Common myeloid progenitor, CD34-positive (primary cell): ENCODE data around the gene SUSD6.
"Not testable (repeated sequence)": the region's sequence is repeated elsewhere in the genome, so short reads cannot be mapped to it uniquely, and the experiment has no call there.

Experiments
- CTCF ChIA-PET: fragments of 350-600 bp; sonication (Branson Sonifier 250); formaldehyde crosslinking; loops from one replicate; lab custom pipeline; 2021; ENCODE audit warnings: antibody characterized with exemption; lab: Charles Lee
- POLR2A ChIA-PET: fragments of 350-600 bp; sonication (Branson Sonifier 250); formaldehyde crosslinking; loops from one replicate; lab custom pipeline; 2021; ENCODE audit warnings: antibody characterized with exemption; lab: Charles Lee
- DNase-seq, 3 donors: peaks; one replicate each; pipeline versions ENCODE4 v3.0.0 to v3.0.0-alpha.2; 2013
- H3K27ac ChIP-seq, 2 experiments: 1 replicate in 1 of 2; 2 replicates in 1 of 2; pipeline ENCODE4 v1.7.0; 2013; ENCODE audit warnings: inconsistent platforms in 2 of 2, low read length in 2 of 2, mild to moderate bottlenecking in 2 of 2, low read depth in 1 of 2, moderate library complexity in 1 of 2; ENCODE audit not compliant: severe bottlenecking in 2 of 2, insufficient read depth in 1 of 2, poor library complexity in 1 of 2
- H3K27me3 ChIP-seq, 5 experiments: replicated peaks in 2 of 5; 1 replicate in 3 of 5; 2 replicates in 2 of 5; pipeline versions ENCODE4 v1.6.1 to v1.7.0; 2013; ENCODE audit warnings: low read length in 4 of 5, mild to moderate bottlenecking in 2 of 5, moderate library complexity in 2 of 5, inconsistent platforms in 1 of 5; ENCODE audit not compliant: insufficient read depth in 5 of 5, control insufficient read depth in 4 of 5
- H3K36me3 ChIP-seq, 4 experiments: 1 replicate in 2 of 4; 2 replicates in 2 of 4; pipeline versions ENCODE4 v1.6.1 to v1.7.0; 2013; ENCODE audit warnings: low read length in 3 of 4, control low read depth in 1 of 4, mild to moderate bottlenecking in 1 of 4; ENCODE audit not compliant: control insufficient read depth in 4 of 4, insufficient read depth in 4 of 4
- H3K4me1 ChIP-seq, 4 experiments: 1 replicate in 3 of 4; 2 replicates in 1 of 4; pipeline versions ENCODE4 v1.6.1 to v1.7.1; 2013; ENCODE audit warnings: low read length in 3 of 4, mild to moderate bottlenecking in 3 of 4, control low read depth in 1 of 4, inconsistent platforms in 1 of 4, moderate library complexity in 1 of 4; ENCODE audit not compliant: control insufficient read depth in 4 of 4, insufficient read depth in 4 of 4; ENCODE audit errors: control extremely low read depth in 1 of 4
- H3K4me3 ChIP-seq, 7 experiments: 1 replicate in 4 of 7; 2 replicates in 3 of 7; pipeline versions ENCODE4 v1.5.1 to v1.7.0; 2013; ENCODE audit warnings: mild to moderate bottlenecking in 7 of 7, low read length in 6 of 7, moderate library complexity in 6 of 7, inconsistent platforms in 2 of 7, low read depth in 2 of 7, control low read depth in 1 of 7; ENCODE audit not compliant: insufficient read depth in 4 of 7, control insufficient read depth in 1 of 7; ENCODE audit errors: extremely low read depth in 1 of 7
- H3K9me3 ChIP-seq, 5 experiments: 1 replicate in 4 of 5; 2 replicates in 1 of 5; pipeline versions ENCODE4 v1.6.1 to v1.7.1; 2013; ENCODE audit warnings: low read length in 4 of 5, mild to moderate bottlenecking in 2 of 5, inconsistent platforms in 1 of 5, low read depth in 1 of 5, moderate library complexity in 1 of 5; ENCODE audit not compliant: control insufficient read depth in 4 of 5, insufficient read depth in 2 of 5; ENCODE audit errors: control extremely low read depth in 1 of 5
- WGBS: methylation state at CpG from one replicate; pipeline ENCODE4 v1.1.5; 2013; ENCODE audit not compliant: insufficient coverage; 5-methylcytosine and 5-hydroxymethylcytosine counted together

The SUSD6 gene

DNA sequence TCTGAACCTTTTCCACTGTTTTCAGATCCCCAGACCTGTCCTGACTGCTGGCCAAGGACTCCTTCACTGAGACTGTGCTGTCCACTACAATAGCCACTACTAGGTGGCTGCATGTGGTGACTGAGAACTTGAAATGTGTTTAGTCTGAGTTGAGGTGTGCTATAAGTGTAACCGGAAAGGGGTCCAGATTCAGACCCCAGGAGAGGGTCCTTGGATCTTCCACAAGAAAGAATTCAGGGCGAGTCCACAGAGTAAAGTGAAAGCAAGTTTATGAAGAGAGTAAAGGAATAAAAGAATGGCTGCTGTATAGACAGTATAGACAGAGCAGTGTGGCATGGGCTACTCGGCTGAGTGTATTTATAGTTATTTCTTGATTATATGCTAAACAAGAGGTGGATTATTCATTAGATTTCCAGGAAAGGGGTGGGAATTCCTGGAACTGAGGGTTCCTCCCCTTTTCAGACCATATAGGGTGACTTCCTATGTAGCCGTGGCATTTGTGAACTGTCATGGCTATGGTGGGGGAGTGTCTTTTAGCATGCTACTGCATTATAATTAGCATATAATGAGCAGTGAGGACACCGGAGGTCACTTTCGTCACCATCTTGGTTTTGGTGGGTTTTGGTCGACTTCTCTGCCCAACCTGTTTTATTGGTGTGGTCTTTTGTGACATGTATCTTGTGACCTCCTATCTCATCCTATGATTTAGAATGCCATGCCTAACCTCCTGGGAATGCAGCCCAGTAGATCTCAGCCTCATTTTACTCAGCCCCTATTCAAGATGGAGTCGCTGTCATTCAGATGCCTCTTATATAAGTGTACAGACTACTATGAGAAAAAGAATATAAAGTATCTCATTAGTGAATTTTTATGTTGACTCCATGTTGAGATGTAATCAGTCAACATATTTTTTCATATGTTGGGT lies 85.5 kb downstream of the SUSD6 start:
- H3K27me3 ChIP-seq: no peaks in the 10 kb centered on the region
- H3K4me1 ChIP-seq: peaks cover 53 to 98% (median 88%) of the 10 kb centered on the region in 4 experiments
- peak overlapping the region; percentile 46 to 83 for H3K27ac ChIP-seq
- ChIA-PET CTCF (interaction anchor here (1.7 kb wide), 1 partner anchor 64 kb away, joined by 3 read pairs; no protein-coding TSS in a partner anchor), POLR2A (interaction anchor here (0.8 to 1.2 kb wide), 2 partner anchors 14 to 30 kb away, joined by 3 to 4 read pairs; no protein-coding TSS in a partner anchor)
- H3K9me3 ChIP-seq: no peaks in the 10 kb centered on the region
- peaks cover 0 to 2% (median 0%) of the 10 kb centered on the region in 4 experiments for H3K36me3 ChIP-seq
- DNase-seq: peak in 2 of 3 donors; percentile 79 to 82
- 67% methylated on average over 5 of the region's 8 CpGs for WGBS
- peak overlapping the region in 2 of 7 experiments; percentile 22 to 49 for H3K4me3 ChIP-seq

DNA sequence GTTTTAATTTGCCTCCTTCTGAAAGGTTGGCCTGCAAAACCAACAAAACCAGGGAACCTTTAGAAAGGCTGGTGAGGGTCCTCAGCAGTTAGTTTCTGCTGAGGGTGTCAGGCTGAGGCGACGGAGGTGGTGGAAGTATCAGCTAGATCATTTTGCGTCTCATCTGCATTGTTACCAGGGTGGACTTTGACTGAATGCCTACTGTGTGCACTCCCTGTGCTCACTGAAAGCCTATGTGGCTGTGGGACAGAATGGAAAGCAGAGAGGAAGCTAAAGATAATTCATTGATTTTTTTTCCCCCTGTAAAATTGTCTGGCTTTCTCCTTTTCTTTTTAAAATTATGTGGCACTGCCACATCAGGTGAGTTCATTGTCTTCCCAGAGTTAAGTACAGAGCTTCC lies 87.2 kb downstream of the SUSD6 start:
- Histone ChIP-seq H3K27ac (peak overlapping the region in 1 of 2 experiments; percentile 17), H3K36me3 (no peaks in the 10 kb centered on the region), H3K4me3 (peak overlapping the region in 1 of 7 experiments; percentile 4), H3K4me1 (peaks cover 57 to 98% (median 90%) of the 10 kb centered on the region in 4 experiments), H3K9me3 (no peaks in the 10 kb centered on the region), H3K27me3 (no peaks in the 10 kb centered on the region)
- 100% methylated on average over 2 of the region's 3 CpGs for WGBS
- POLR2A ChIA-PET: interaction anchor here (1.2 kb wide), 1 partner anchor 32 kb away, joined by 4 read pairs; no protein-coding TSS in a partner anchor
- CTCF ChIA-PET: interaction anchor here (1.2 to 2.2 kb wide), 7 partner anchors 12 to 86 kb away, joined by 3 to 11 read pairs (median 4); no protein-coding TSS in a partner anchor
- no peak for DNase-seq

DNA sequence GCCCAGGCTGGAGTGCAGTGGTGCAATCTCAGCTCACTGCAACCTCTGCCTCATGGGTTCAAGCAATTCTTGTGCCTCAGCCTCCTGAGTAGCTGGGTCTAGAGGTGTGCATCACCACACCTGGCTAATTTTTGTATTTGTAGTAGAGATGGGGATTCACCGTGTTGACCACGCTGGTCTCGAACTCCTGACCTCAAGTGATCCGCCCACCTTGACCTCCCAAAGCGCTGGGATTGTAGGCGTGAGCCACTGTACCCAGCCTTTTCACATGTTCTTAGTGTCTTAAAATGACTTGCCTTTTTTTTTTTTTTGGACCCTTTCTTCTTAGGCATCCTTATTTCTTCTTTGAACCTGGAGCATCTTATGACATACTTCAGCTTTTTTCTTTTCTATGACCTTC lies 87.8 kb downstream of the SUSD6 start:
- peaks cover 59 to 98% (median 90%) of the 10 kb centered on the region in 4 experiments for H3K4me1 ChIP-seq
- H3K27me3 ChIP-seq, H3K4me3 ChIP-seq, H3K9me3 ChIP-seq, H3K27ac ChIP-seq, DNase-seq, H3K36me3 ChIP-seq, POLR2A ChIA-PET: not testable (repeated sequence)
- 100% methylated on average over 4 of the region's 6 CpGs for WGBS
- CTCF ChIA-PET: interaction anchor here (0.9 to 2.2 kb wide), 6 partner anchors 11 to 95 kb away, joined by 3 to 11 read pairs (median 4); no protein-coding TSS in a partner anchor

DNA sequence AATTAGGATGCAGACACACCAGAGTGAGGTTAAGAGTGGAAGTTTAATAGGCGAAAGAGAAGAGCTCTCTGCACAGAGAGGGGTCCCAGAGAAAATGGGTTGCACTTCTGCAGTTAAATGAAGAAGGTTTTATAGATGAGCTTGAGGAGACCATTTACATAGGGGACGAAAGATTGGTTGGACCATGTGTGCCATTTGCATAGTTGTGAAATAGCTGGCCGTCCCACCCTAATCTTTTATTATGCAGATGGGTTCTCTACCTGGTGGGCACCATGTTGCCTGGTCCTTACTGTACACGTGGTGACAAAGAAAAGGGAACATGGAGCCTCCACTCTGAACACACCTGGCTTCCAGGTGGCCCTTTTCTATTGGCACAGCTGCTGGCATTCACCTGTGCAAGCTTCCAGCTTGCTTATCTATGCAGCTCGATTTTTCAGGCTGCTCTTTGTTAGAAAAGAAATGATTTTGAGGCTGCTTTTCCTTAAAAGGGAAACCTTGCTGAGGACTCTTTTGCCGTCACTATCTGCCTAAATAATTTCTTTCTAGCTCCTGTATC lies 88.4 kb downstream of the SUSD6 start:
- Histone ChIP-seq H3K27ac (peak overlapping the region; percentile 71 to 90), H3K36me3 (peaks cover 0 to 12% (median 2%) of the 10 kb centered on the region in 4 experiments), H3K4me1 (peaks cover 55 to 98% (median 90%) of the 10 kb centered on the region in 4 experiments), H3K4me3 (no peak overlapping the region), H3K9me3 (no peaks in the 10 kb centered on the region), H3K27me3 (no peaks in the 10 kb centered on the region)
- DNase-seq: no peak
- CTCF ChIA-PET: interaction anchor here (0.9 to 2.2 kb wide), 5 partner anchors 10 to 95 kb away, joined by 3 to 11 read pairs (median 3); no protein-coding TSS in a partner anchor
- POLR2A ChIA-PET: no interaction called here
- 91% methylated on average over 4 of the region's 6 CpGs for WGBS

DNA sequence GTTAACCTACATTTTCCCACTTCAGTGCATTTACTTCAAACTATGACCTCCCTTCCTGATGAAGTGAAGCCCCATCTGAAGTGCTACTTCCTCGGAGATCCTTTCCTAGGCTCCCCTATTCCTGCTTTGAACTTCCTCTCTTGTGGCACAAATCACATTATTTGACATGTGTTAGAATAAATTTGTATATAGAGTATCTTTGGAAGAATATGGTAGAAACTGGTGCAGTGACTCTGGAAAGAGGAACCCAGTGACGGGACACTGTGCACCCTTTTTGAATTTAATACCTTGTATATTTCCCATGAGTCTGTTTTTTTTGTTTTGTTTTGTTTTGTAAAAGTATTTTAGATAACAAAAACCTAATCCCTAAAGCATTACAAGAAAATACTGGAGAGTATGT lies 89.2 kb downstream of the SUSD6 start:
- Histone ChIP-seq H3K27ac (peak overlapping the region; percentile 71 to 90), H3K27me3 (no peaks in the 10 kb centered on the region), H3K4me3 (peak overlapping the region in 1 of 7 experiments; percentile 14), H3K36me3 (peaks cover 0 to 17% (median 4%) of the 10 kb centered on the region in 4 experiments), H3K4me1 (peaks cover 49 to 97% (median 89%) of the 10 kb centered on the region in 4 experiments), H3K9me3 (no peaks in the 10 kb centered on the region)
- no CpG with 5 or more reads among the region's 2 CpGs for WGBS
- peak in 2 of 3 donors; percentile 41 to 55 for DNase-seq
- CTCF ChIA-PET: interaction anchor here (1.3 to 2.1 kb wide), 2 partner anchors 12 to 31 kb away, joined by 3 to 6 read pairs; no protein-coding TSS in a partner anchor
- POLR2A ChIA-PET: no interaction called here

DNA sequence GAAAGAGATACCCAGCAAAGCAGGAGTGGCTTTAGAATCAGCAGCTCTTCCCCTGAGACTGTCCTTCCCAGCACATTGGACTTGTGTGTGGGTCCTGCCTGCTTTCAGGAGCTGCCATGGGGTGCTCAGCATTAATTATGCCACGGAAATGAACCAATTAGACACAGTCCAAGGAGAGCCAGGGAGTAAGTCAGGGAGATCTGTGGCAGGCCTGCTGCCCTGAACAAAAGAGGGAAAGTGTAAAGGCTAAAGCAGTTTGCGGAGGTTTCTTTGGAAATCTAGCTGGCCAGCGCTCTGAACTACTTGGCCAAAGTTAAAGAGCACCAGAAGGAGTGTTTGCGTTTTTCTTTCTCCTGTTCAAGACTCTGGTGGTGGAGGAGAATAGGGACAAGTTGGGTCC lies 89.9 kb downstream of the SUSD6 start:
- 88% methylated on average over 4 of the region's 4 CpGs for WGBS
- Histone ChIP-seq H3K27me3 (no peaks in the 10 kb centered on the region), H3K9me3 (no peaks in the 10 kb centered on the region), H3K27ac (peak overlapping the region; percentile 71 to 90), H3K4me3 (peak overlapping the region in 3 of 7 experiments; percentile 12 to 56 (median 32)), H3K4me1 (peaks cover 45 to 97% (median 87%) of the 10 kb centered on the region in 4 experiments), H3K36me3 (peaks cover 0 to 19% (median 4%) of the 10 kb centered on the region in 4 experiments)
- CTCF ChIA-PET: interaction anchor here (0.8 to 2.1 kb wide), 7 partner anchors 9 to 115 kb away, joined by 3 to 9 read pairs (median 4); no protein-coding TSS in a partner anchor
- DNase-seq: no peak
- POLR2A ChIA-PET: interaction anchor here (0.5 to 0.7 kb wide), 3 partner anchors 30 to 74 kb away, joined by 3 to 4 read pairs (median 3); no protein-coding TSS in a partner anchor
